H9 (cell line): Measurements from ENCODE around the gene SCIN. TPM values are rescaled to one million over a fixed set of nuclear protein-coding genes. Genes with fewer than 3 reads are reported as not detected.

Source experiments
- DNase-seq: peaks from one replicate; pipeline ENCODE4 v3.0.0-alpha.2; 2017
- H2AFZ ChIP-seq: one replicate; pipeline ENCODE4 v1.6.1; 2013; ENCODE audit warnings: mild to moderate bottlenecking, low read length, control low read depth, moderate library complexity
- H2AK5ac ChIP-seq: 2 replicates; pipeline ENCODE4 v1.6.1; 2013; ENCODE audit warnings: low read length, control low read depth, mixed read lengths; ENCODE audit not compliant: insufficient read length
- H2BK120ac ChIP-seq: one replicate; pipeline ENCODE4 v1.6.1; 2013; ENCODE audit warnings: low read depth, mild to moderate bottlenecking, low read length, control low read depth, inconsistent platforms; ENCODE audit not compliant: poor library complexity, severe bottlenecking
- H2BK12ac ChIP-seq: 2 replicates; pipeline ENCODE4 v1.6.1; 2013; ENCODE audit warnings: low read length, control low read depth, mixed read lengths, low read depth; ENCODE audit not compliant: insufficient read length
- H2BK15ac ChIP-seq: 2 replicates; pipeline ENCODE4 v1.6.1; 2013; ENCODE audit warnings: low read depth, low read length, control low read depth
- H2BK20ac ChIP-seq: one replicate; pipeline ENCODE4 v1.6.1; 2013; ENCODE audit warnings: low read depth, mild to moderate bottlenecking, low read length, control low read depth, inconsistent platforms; ENCODE audit not compliant: poor library complexity, severe bottlenecking
- H2BK5ac ChIP-seq: 2 replicates; pipeline ENCODE4 v1.6.1; 2013; ENCODE audit warnings: low read length, control low read depth, mixed read lengths; ENCODE audit not compliant: insufficient read length
- H3K14ac ChIP-seq: 2 replicates; pipeline ENCODE4 v1.6.1; 2013; ENCODE audit warnings: low read length, control low read depth; ENCODE audit not compliant: insufficient read depth
- H3K18ac ChIP-seq: 2 replicates; pipeline ENCODE4 v1.6.1; 2013; ENCODE audit warnings: low read depth, mild to moderate bottlenecking, mixed read lengths, low read length, control low read depth; ENCODE audit not compliant: insufficient read length
- H3K23ac ChIP-seq: 2 replicates; pipeline ENCODE4 v1.6.1; 2013; ENCODE audit warnings: low read length, control low read depth, mixed read lengths, low read depth; ENCODE audit not compliant: insufficient read length
- H3K23me2 ChIP-seq: 2 replicates; pipeline ENCODE4 v1.6.1; 2013; ENCODE audit warnings: low read depth, mild to moderate bottlenecking, mixed read lengths, low read length, control low read depth; ENCODE audit not compliant: insufficient read length, poor library complexity, severe bottlenecking
- H3K27ac ChIP-seq: 2 replicates; pipeline ENCODE4 v1.5.1; 2013; ENCODE audit warnings: low read length, control low read depth, mixed read lengths, low read depth; ENCODE audit not compliant: insufficient read length
- H3K27me3 ChIP-seq: 2 replicates; pipeline ENCODE4 v1.6.1; 2013; ENCODE audit warnings: low read length, control low read depth, inconsistent platforms; ENCODE audit not compliant: insufficient read depth
- H3K4ac ChIP-seq: 2 replicates; pipeline ENCODE4 v1.6.1; 2013; ENCODE audit warnings: low read depth, mild to moderate bottlenecking, control low read depth, inconsistent platforms, low read length, moderate library complexity
- H3K4me1 ChIP-seq: 2 replicates; pipeline ENCODE4 v1.6.1; 2013; ENCODE audit warnings: low read length, control low read depth, inconsistent platforms; ENCODE audit not compliant: insufficient read depth
- H3K4me2 ChIP-seq: 2 replicates; pipeline ENCODE4 v1.6.1; 2013; ENCODE audit warnings: low read length, control low read depth, mixed read lengths; ENCODE audit not compliant: insufficient read length, insufficient read depth
- H3K56ac ChIP-seq: 2 replicates; pipeline ENCODE4 v1.6.1; 2013; ENCODE audit warnings: low read depth, mild to moderate bottlenecking, mixed read lengths, low read length, control low read depth; ENCODE audit not compliant: insufficient read length
- H3K79me1 ChIP-seq: 2 replicates; pipeline ENCODE4 v1.6.1; 2013; ENCODE audit warnings: low read depth, mild to moderate bottlenecking, moderate library complexity, low read length, control low read depth, inconsistent platforms; ENCODE audit not compliant: insufficient read depth, poor library complexity, severe bottlenecking
- H3K79me2 ChIP-seq: 2 replicates; pipeline ENCODE4 v1.6.1; 2013; ENCODE audit warnings: low read length, control low read depth, inconsistent platforms; ENCODE audit not compliant: insufficient read depth
- H3K9ac ChIP-seq: 2 replicates; pipeline ENCODE4 v1.6.1; 2013; ENCODE audit warnings: low read length, control low read depth, mixed read lengths; ENCODE audit not compliant: insufficient read length; ENCODE audit errors: extremely low read depth
- H3K9me3 ChIP-seq: one replicate; pipeline ENCODE4 v1.6.1; 2013; ENCODE audit warnings: low read depth, low read length, inconsistent platforms; ENCODE audit not compliant: control insufficient read depth
- H3T11ph ChIP-seq: one replicate; pipeline ENCODE4 v1.6.1; 2013; ENCODE audit warnings: mild to moderate bottlenecking, low read length, control low read depth, inconsistent platforms
- H4K20me1 ChIP-seq: one replicate; pipeline ENCODE4 v1.6.1; 2013; ENCODE audit not compliant: control insufficient read depth, insufficient read length, insufficient read depth
- H4K5ac ChIP-seq: 2 replicates; pipeline ENCODE4 v1.6.1; 2013; ENCODE audit warnings: low read depth, mild to moderate bottlenecking, mixed read lengths, low read length, control low read depth; ENCODE audit not compliant: insufficient read length
- H4K8ac ChIP-seq: replicated peaks from 2 replicates; pipeline ENCODE4 v1.6.1; 2013; ENCODE audit warnings: low read length, control low read depth, mixed read lengths, low read depth; ENCODE audit not compliant: insufficient read length
- H4K91ac ChIP-seq: 2 replicates; pipeline ENCODE4 v1.6.1; 2013; ENCODE audit warnings: low read depth, mild to moderate bottlenecking, moderate library complexity, mixed read lengths, low read length, control low read depth; ENCODE audit not compliant: insufficient read length
- H3K27ac Mint-ChIP-seq, 3 experiments: 2 replicates in 2 of 3; 3 replicates in 1 of 3; pipeline ENCODE4 v1.8.0; 2020 to 2021; ENCODE audit warnings: mixed read lengths in 3 of 3, mild to moderate bottlenecking in 1 of 3, moderate library complexity in 1 of 3
- H3K27me3 Mint-ChIP-seq: 2 replicates; pipeline ENCODE4 v1.8.0; 2021; ENCODE audit warnings: low read depth, mild to moderate bottlenecking, moderate library complexity, mixed read lengths
- H3K36me3 Mint-ChIP-seq, 3 experiments: 2 replicates in 2 of 3; 3 replicates in 1 of 3; pipeline ENCODE4 v1.8.0; 2020 to 2021; ENCODE audit warnings: low read depth in 3 of 3, mixed read lengths in 3 of 3; ENCODE audit not compliant: insufficient read depth in 1 of 3
- H3K4me1 Mint-ChIP-seq, 2 experiments: 2 replicates each; pipeline ENCODE4 v1.8.0; 2020; ENCODE audit warnings: mixed read lengths in 2 of 2
- H3K4me3 Mint-ChIP-seq, 2 experiments: 2 replicates in 1 of 2; 3 replicates in 1 of 2; pipeline ENCODE4 v1.8.0; 2020 to 2021; ENCODE audit warnings: mild to moderate bottlenecking in 2 of 2, mixed read lengths in 2 of 2, moderate library complexity in 1 of 2
- H3K9me3 Mint-ChIP-seq, 2 experiments: 2 replicates in 1 of 2; 3 replicates in 1 of 2; pipeline ENCODE4 v1.8.0; 2020; ENCODE audit warnings: mild to moderate bottlenecking in 2 of 2, mixed read lengths in 2 of 2, moderate library complexity in 1 of 2
- WGBS: extraction: QIAGEN DNeasy Blood & Tissue Kit; methylation state at CpG from one replicate; pipeline ENCODE4 v1.1.7; 2013; ENCODE audit warnings: missing lambda C conversion rate, low lambda C conversion rate, mixed read lengths; ENCODE audit not compliant: insufficient read length; ENCODE audit errors: extremely low coverage; 5-methylcytosine and 5-hydroxymethylcytosine counted together
- total RNA-seq: library from RNA; stranded (reverse); gene quantifications from 2 replicates; pipeline ENCODE4 v1.2.1, GENCODE V29; 2021
- TF ChIP-seq, protein P1 (sequence below): fragments of 200-600 bp; sonication (generic); conservative IDR thresholded peaks from 3 replicates; pipeline ENCODE4 v1.8.0; 2021; ENCODE audit warnings: antibody characterized with exemption, mild to moderate bottlenecking

Gene SCIN
- total RNA-seq, 1 experiment from 2014 or later, result 0.44 TPM

- Mint-ChIP-seq H3K4me3 (no peak overlapping the region), H3K9me3 (no peaks in the 10 kb centered on the region), H3K36me3 (no peaks in the 10 kb centered on the region), H3K27me3 (no peaks in the 10 kb centered on the region), H3K4me1 (peaks cover 4 to 9% of the 10 kb centered on the region in 2 experiments; a peak in 3 of 4 replicates), H3K27ac (no peak overlapping the region)
- Histone ChIP-seq H2BK15ac (no peak overlapping the region), H3K79me2 (no peaks in the 10 kb centered on the region), H3K27me3 (no peaks in the 10 kb centered on the region), H2BK120ac (no peak overlapping the region), H4K91ac (no peak overlapping the region), H2AFZ (no peak overlapping the region), H3K56ac (no peak overlapping the region), H2BK20ac (no peak overlapping the region), H2AK5ac (no peak overlapping the region), H3K18ac (no peak overlapping the region), H3K14ac (no peak overlapping the region), H3K27ac (no peak overlapping the region), H3K9ac (no peak overlapping the region), H3K79me1 (no peaks in the 10 kb centered on the region), H3K4ac (no peak overlapping the region), H3T11ph (no peak overlapping the region), H3K23me2 (no peaks in the 10 kb centered on the region), H3K4me2 (no peak overlapping the region), H3K4me1 (no peaks in the 10 kb centered on the region), H4K8ac (no peak overlapping the region), H4K20me1 (no peaks in the 10 kb centered on the region), H3K9me3 (no peaks in the 10 kb centered on the region), H3K23ac (no peak overlapping the region), H2BK12ac (no peak overlapping the region), H4K5ac (no peak overlapping the region), H2BK5ac (no peak overlapping the region)
- no peak for DNase-seq
- TF ChIP-seq, protein P1, sequence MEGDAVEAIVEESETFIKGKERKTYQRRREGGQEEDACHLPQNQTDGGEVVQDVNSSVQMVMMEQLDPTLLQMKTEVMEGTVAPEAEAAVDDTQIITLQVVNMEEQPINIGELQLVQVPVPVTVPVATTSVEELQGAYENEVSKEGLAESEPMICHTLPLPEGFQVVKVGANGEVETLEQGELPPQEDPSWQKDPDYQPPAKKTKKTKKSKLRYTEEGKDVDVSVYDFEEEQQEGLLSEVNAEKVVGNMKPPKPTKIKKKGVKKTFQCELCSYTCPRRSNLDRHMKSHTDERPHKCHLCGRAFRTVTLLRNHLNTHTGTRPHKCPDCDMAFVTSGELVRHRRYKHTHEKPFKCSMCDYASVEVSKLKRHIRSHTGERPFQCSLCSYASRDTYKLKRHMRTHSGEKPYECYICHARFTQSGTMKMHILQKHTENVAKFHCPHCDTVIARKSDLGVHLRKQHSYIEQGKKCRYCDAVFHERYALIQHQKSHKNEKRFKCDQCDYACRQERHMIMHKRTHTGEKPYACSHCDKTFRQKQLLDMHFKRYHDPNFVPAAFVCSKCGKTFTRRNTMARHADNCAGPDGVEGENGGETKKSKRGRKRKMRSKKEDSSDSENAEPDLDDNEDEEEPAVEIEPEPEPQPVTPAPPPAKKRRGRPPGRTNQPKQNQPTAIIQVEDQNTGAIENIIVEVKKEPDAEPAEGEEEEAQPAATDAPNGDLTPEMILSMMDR, result no peak
- no CpG with 5 or more reads among the region's 4 CpGs for WGBS
Observed at GRCh38 chr7:12625836-12626235, 55.3 kb downstream of the SCIN start.
